ENCODE results near the gene CYB561D2. TPM values are rescaled to one million over a fixed set of nuclear protein-coding genes. Genes with fewer than 3 reads are reported as not detected.

The CYB561D2 gene
- total RNA-seq, 1 donor from 2014 or later: 2.2 TPM

GRCh38 chr3:50326182-50326541, 24.5 kb upstream of the CYB561D2 start:
- Mint-ChIP-seq H3K27ac (no peak overlapping the region), H3K4me3 (peak overlapping the region; percentile 95), H3K36me3 (peaks cover 1% of the 10 kb centered on the region), H3K9me3 (no peaks in the 10 kb centered on the region), H3K27me3 (ENCODE audit: insufficient read depth, low read depth) (peaks cover 5% of the 10 kb centered on the region), H3K4me1 (peaks cover 35% of the 10 kb centered on the region)
- Histone ChIP-seq H4K20me1 (ENCODE audit: low read depth) (peaks cover 12% of the 10 kb centered on the region), H2AFZ (replicated peaks) (no peak overlapping the region), H3K79me2 (ENCODE audit: low read depth) (peaks cover 17% of the 10 kb centered on the region), H3K36me3 (no peaks in the 10 kb centered on the region), H3K9ac (no peak overlapping the region), H3F3A (ENCODE audit: low read depth) (peaks cover 42% of the 10 kb centered on the region), H3K27ac (no peak overlapping the region), H3K27me3 (no peaks in the 10 kb centered on the region), H3K9me3 (ENCODE audit: low read depth) (no peaks in the 10 kb centered on the region), H3K4me3 (no peak overlapping the region), H3K4me2 (no peak overlapping the region), H3K4me1 (peaks cover 20% of the 10 kb centered on the region)
- no peak for DNase-seq (ENCODE audit: low spot score)
- TF ChIP-seq EZH2 (IDR thresholded peaks at IDR 0.05) (no peak), EZH2phosphoT487 (IDR thresholded peaks at IDR 0.05) (no peak), CTCF (IDR thresholded peaks at IDR 0.05) (no peak)

- Histone ChIP-seq H3K36me3 (no peaks in the 10 kb centered on the region), H2AFZ (replicated peaks) (no peak overlapping the region)
Observed at GRCh38 chr3:50327129-50327528, 23.5 kb upstream of the CYB561D2 start.

GRCh38 chr3:50327943-50328691, 22.5 kb upstream of the CYB561D2 start, which contains the start of gene TUSC2:
TSS of gene TUSC2 (minus strand) at chr3:50328223. CDS start at chr3:50328099, 124 bp downstream.
- Mint-ChIP-seq H3K27ac (peak within 1 kb of the TSS; percentile 50), H3K36me3 (peaks cover 2% of the 10 kb centered on the region), H3K4me3 (peak within 1 kb of the TSS; percentile 95), H3K9me3 (no peaks in the 10 kb centered on the region), H3K4me1 (peaks cover 26% of the 10 kb centered on the region), H3K27me3 (ENCODE audit: insufficient read depth, low read depth) (peaks cover 6% of the 10 kb centered on the region)
- peak; percentile 99 for DNase-seq (ENCODE audit: low spot score)
- Histone ChIP-seq H3K9ac (peak within 1 kb of the TSS; percentile 78), H3K27ac (no peak within 1 kb of the TSS), H4K20me1 (ENCODE audit: low read depth) (peaks cover 15% of the 10 kb centered on the region), H3K9me3 (ENCODE audit: low read depth) (no peaks in the 10 kb centered on the region), H2AFZ (replicated peaks) (peak within 1 kb of the TSS; percentile 3), H3K79me2 (ENCODE audit: low read depth) (peaks cover 19% of the 10 kb centered on the region), H3K27me3 (no peaks in the 10 kb centered on the region), H3K4me1 (peaks cover 10% of the 10 kb centered on the region), H3K4me3 (peak within 1 kb of the TSS; percentile 82), H3F3A (ENCODE audit: low read depth) (peaks cover 32% of the 10 kb centered on the region), H3K4me2 (peak within 1 kb of the TSS; percentile 96), H3K36me3 (no peaks in the 10 kb centered on the region)
- TF ChIP-seq EZH2phosphoT487 (IDR thresholded peaks at IDR 0.05) (no peak), CTCF (IDR thresholded peaks at IDR 0.05) (no peak), EZH2 (IDR thresholded peaks at IDR 0.05) (no peak)

More at GRCh38 chr3:50327129-50327528, 23.5 kb upstream of the CYB561D2 start:
- Histone ChIP-seq H3K27me3 (no peaks in the 10 kb centered on the region), H3K4me2 (peak overlapping the region; percentile 96), H3K9me3 (ENCODE audit: low read depth) (no peaks in the 10 kb centered on the region), H3K27ac (no peak overlapping the region), H3K9ac (peak overlapping the region; percentile 78), H3F3A (ENCODE audit: low read depth) (peaks cover 38% of the 10 kb centered on the region), H3K4me3 (peak overlapping the region; percentile 82), H4K20me1 (ENCODE audit: low read depth) (peaks cover 12% of the 10 kb centered on the region), H3K79me2 (ENCODE audit: low read depth) (peaks cover 17% of the 10 kb centered on the region), H3K4me1 (peaks cover 18% of the 10 kb centered on the region)
- no peak overlapping the region for H3K27ac Mint-ChIP-seq
- no peak for DNase-seq (ENCODE audit: low spot score)
- no peaks in the 10 kb centered on the region for H3K9me3 Mint-ChIP-seq
- H3K4me1 Mint-ChIP-seq: peaks cover 35% of the 10 kb centered on the region
- peaks cover 2% of the 10 kb centered on the region for H3K36me3 Mint-ChIP-seq
- no peak for TF ChIP-seq EZH2 (IDR thresholded peaks at IDR 0.05)
- TF ChIP-seq EZH2phosphoT487 (IDR thresholded peaks at IDR 0.05): no peak
- H3K27me3 Mint-ChIP-seq (ENCODE audit: insufficient read depth, low read depth): peaks cover 6% of the 10 kb centered on the region
- peak overlapping the region; percentile 95 for H3K4me3 Mint-ChIP-seq

GRCh38 chr3:50330330-50330729, 20.3 kb upstream of the CYB561D2 start:
- DNase-seq (ENCODE audit: low spot score): no peak
- Mint-ChIP-seq H3K9me3 (no peaks in the 10 kb centered on the region), H3K27ac (no peak overlapping the region), H3K4me1 (peaks cover 20% of the 10 kb centered on the region), H3K36me3 (peaks cover 2% of the 10 kb centered on the region), H3K4me3 (no peak overlapping the region), H3K27me3 (ENCODE audit: insufficient read depth, low read depth) (peaks cover 2% of the 10 kb centered on the region)
- Histone ChIP-seq H3F3A (ENCODE audit: low read depth) (peaks cover 17% of the 10 kb centered on the region), H3K36me3 (no peaks in the 10 kb centered on the region), H3K9me3 (ENCODE audit: low read depth) (no peaks in the 10 kb centered on the region), H3K27ac (no peak overlapping the region), H3K9ac (no peak overlapping the region), H2AFZ (replicated peaks) (no peak overlapping the region), H3K4me3 (no peak overlapping the region), H3K79me2 (ENCODE audit: low read depth) (peaks cover 41% of the 10 kb centered on the region), H3K4me1 (peaks cover 10% of the 10 kb centered on the region), H4K20me1 (ENCODE audit: low read depth) (peaks cover 30% of the 10 kb centered on the region), H3K27me3 (no peaks in the 10 kb centered on the region), H3K4me2 (no peak overlapping the region)
- no peak for TF ChIP-seq EZH2 (IDR thresholded peaks at IDR 0.05)
- TF ChIP-seq CTCF (IDR thresholded peaks at IDR 0.05): no peak
- TF ChIP-seq EZH2phosphoT487 (IDR thresholded peaks at IDR 0.05): no peak
